Hepatocyte (in vitro differentiated cells): Measurements from ENCODE around the gene ARHGAP11A. TPM values are rescaled to one million over a fixed set of nuclear protein-coding genes. Genes with fewer than 3 reads are reported as not detected.
A peak's percentile ranks its signal among the peaks of the same experiment; 100 is the strongest.

ENCODE experiments used
- DNase-seq: peaks from one replicate; pipeline ENCODE4 v3.0.0-alpha.2; 2016; ENCODE audit warnings: low spot score
- H2AFZ ChIP-seq: fragments of 200-600 bp; sonication (generic); 2 replicates; pipeline ENCODE4 v1.6.0; 2016; ENCODE audit warnings: antibody characterized with exemption, mild to moderate bottlenecking
- H3K27ac ChIP-seq: fragments of 200-600 bp; sonication (generic); 2 replicates; pipeline ENCODE4 v1.5.1; 2016; ENCODE audit warnings: mild to moderate bottlenecking
- H3K27me3 ChIP-seq: fragments of 200-600 bp; sonication (generic); 2 replicates; pipeline ENCODE4 v1.6.1; 2016
- H3K36me3 ChIP-seq: fragments of 200-600 bp; sonication (generic); replicated peaks from 2 replicates; pipeline ENCODE4 v1.5.1; 2016; ENCODE audit warnings: low read depth; ENCODE audit not compliant: insufficient read depth
- H3K4me1 ChIP-seq: fragments of 200-600 bp; sonication (generic); 2 replicates; pipeline ENCODE4 v1.5.1; 2016; ENCODE audit warnings: mild to moderate bottlenecking, moderate library complexity; ENCODE audit not compliant: insufficient read depth
- H3K4me2 ChIP-seq: fragments of 200-600 bp; sonication (generic); 2 replicates; pipeline ENCODE4 v1.6.0; 2016
- H3K4me3 ChIP-seq: fragments of 200-600 bp; sonication (generic); 2 replicates; pipeline ENCODE4 v1.5.1; 2016; ENCODE audit warnings: mild to moderate bottlenecking
- H3K79me2 ChIP-seq: fragments of 200-600 bp; sonication (generic); 2 replicates; pipeline ENCODE4 v1.6.0; 2017; ENCODE audit warnings: mild to moderate bottlenecking
- H3K9me2 ChIP-seq: fragments of 200-600 bp; sonication (generic); replicated peaks from 2 replicates; pipeline ENCODE4 v1.6.0; 2017; ENCODE audit warnings: mild to moderate bottlenecking; ENCODE audit not compliant: insufficient read depth
- H3K9me3 ChIP-seq: fragments of 200-600 bp; sonication (generic); 2 replicates; pipeline ENCODE4 v1.5.1; 2016; ENCODE audit warnings: low read depth, mild to moderate bottlenecking
- H4K20me1 ChIP-seq: fragments of 200-600 bp; sonication (generic); 2 replicates; pipeline ENCODE4 v1.6.0; 2016; ENCODE audit warnings: mild to moderate bottlenecking; ENCODE audit not compliant: insufficient read depth, poor library complexity, severe bottlenecking
- CTCF ChIP-seq: fragments of 200-600 bp; sonication (generic); IDR thresholded peaks from 2 replicates; pipeline ENCODE4 v1.5.1; 2016; ENCODE audit warnings: antibody characterized with exemption, mild to moderate bottlenecking; ENCODE audit not compliant: poor library complexity
- EZH2 ChIP-seq: fragments of 200-600 bp; sonication (generic); IDR thresholded peaks from 2 replicates; pipeline ENCODE4 v1.6.1; 2016; ENCODE audit warnings: antibody characterized with exemption, mild to moderate bottlenecking, borderline replicate concordance
- EZH2phosphoT487 ChIP-seq: fragments of 200-600 bp; sonication (generic); IDR thresholded peaks from one replicate; pipeline ENCODE4 v1.6.1; 2018; ENCODE audit warnings: antibody characterized with exemption, mild to moderate bottlenecking, low read depth, moderate library complexity; ENCODE audit not compliant: unreplicated experiment, severe bottlenecking
- WGBS: methylation state at CpG from one replicate; pipeline ENCODE4 v1.1.6; 2016; ENCODE audit warnings: low lambda C conversion rate; ENCODE audit errors: missing lambda C conversion rate; 5-methylcytosine and 5-hydroxymethylcytosine counted together
- polyA plus RNA-seq: library from polyadenylated mRNA; unstranded; fragments of >200 nt; fragmentation: Nextera tagmentation; extraction: Ambion mirVana; gene quantifications from 2 replicates; pipeline ENCODE4 v1.2.1, GENCODE V29; 2016
- total RNA-seq: library from RNA; depleted of rRNA; stranded (reverse); fragments of >200 nt; gene quantifications from 2 replicates; pipeline ENCODE4 v1.2.3, GENCODE V29; 2014

Gene ARHGAP11A
- total and polyA plus RNA-seq, 2 experiments from 2014 or later = 3.4 to 4.9 TPM

- Histone ChIP-seq H3K79me2 (no peaks in the 10 kb centered on the region), H3K27ac (peak overlapping the region; percentile 70), H3K27me3 (no peaks in the 10 kb centered on the region), H3K4me2 (peak overlapping the region; percentile 49), H4K20me1 (no peaks in the 10 kb centered on the region), H2AFZ (no peak overlapping the region), H3K9me2 (no peaks in the 10 kb centered on the region), H3K4me3 (no peak overlapping the region), H3K36me3 (no peaks in the 10 kb centered on the region), H3K9me3 (no peaks in the 10 kb centered on the region), H3K4me1 (peaks cover 5% of the 10 kb centered on the region)
- DNase-seq = peak; percentile 23
- TF ChIP-seq EZH2phosphoT487 (no peak), CTCF (no peak), EZH2 (no peak)
- 34% methylated on average over 5 of the region's 5 CpGs for WGBS
These were observed 54.8 kb downstream of the ARHGAP11A start for GRCh38 chr15:32669896-32670611.

DNA sequence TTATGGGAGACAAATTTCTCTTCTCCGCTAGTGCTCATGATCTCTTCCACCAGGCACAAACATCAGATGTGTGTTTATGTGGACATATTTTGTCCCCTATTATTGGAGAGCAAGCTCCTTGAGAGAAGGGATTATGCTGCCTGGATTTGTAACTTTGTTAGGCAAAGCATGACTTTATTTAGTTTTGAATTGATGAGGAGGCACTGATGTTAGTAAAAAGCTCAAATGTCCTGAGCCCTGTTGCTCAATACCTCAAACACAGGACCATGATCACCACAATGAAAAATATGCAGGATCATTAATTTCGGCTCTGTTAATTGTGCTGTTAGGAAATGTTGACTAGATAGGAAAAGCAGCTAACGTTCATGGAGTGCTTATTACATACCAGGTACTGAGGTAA lies 55.3 kb downstream of the ARHGAP11A start:
- no peak for TF ChIP-seq EZH2
- no peak for TF ChIP-seq EZH2phosphoT487
- TF ChIP-seq CTCF = no peak
- H3K9me3 ChIP-seq = no peaks in the 10 kb centered on the region
- peaks cover 5% of the 10 kb centered on the region for H3K4me1 ChIP-seq
- 72% methylated on average over 3 of the region's 3 CpGs for WGBS
- H3K27me3 ChIP-seq = no peaks in the 10 kb centered on the region
- H3K36me3 ChIP-seq = no peaks in the 10 kb centered on the region
- H3K27ac ChIP-seq = peak overlapping the region; percentile 70
- no peak for DNase-seq
- no peaks in the 10 kb centered on the region for H4K20me1 ChIP-seq
- no peak overlapping the region for H3K4me3 ChIP-seq
- peak overlapping the region; percentile 49 for H3K4me2 ChIP-seq
- no peaks in the 10 kb centered on the region for H3K79me2 ChIP-seq
- no peak overlapping the region for H2AFZ ChIP-seq
- no peaks in the 10 kb centered on the region for H3K9me2 ChIP-seq

GRCh38 chr15:32671339-32672325 lies 56.3 kb downstream of the ARHGAP11A start:
- Histone ChIP-seq H3K4me1 (peaks cover 5% of the 10 kb centered on the region), H3K9me3 (no peaks in the 10 kb centered on the region), H3K36me3 (no peaks in the 10 kb centered on the region), H3K4me2 (no peak overlapping the region), H3K9me2 (no peaks in the 10 kb centered on the region), H3K27me3 (no peaks in the 10 kb centered on the region), H3K4me3 (no peak overlapping the region), H3K27ac (peak overlapping the region; percentile 70), H3K79me2 (no peaks in the 10 kb centered on the region), H2AFZ (no peak overlapping the region), H4K20me1 (no peaks in the 10 kb centered on the region)
- TF ChIP-seq CTCF = no peak
- TF ChIP-seq EZH2phosphoT487 = no peak
- TF ChIP-seq EZH2 = no peak
- DNase-seq = peak; percentile 29
- 86% methylated on average over 29 of the region's 29 CpGs for WGBS
